ENCODE results near the gene TCF12.

DNA sequence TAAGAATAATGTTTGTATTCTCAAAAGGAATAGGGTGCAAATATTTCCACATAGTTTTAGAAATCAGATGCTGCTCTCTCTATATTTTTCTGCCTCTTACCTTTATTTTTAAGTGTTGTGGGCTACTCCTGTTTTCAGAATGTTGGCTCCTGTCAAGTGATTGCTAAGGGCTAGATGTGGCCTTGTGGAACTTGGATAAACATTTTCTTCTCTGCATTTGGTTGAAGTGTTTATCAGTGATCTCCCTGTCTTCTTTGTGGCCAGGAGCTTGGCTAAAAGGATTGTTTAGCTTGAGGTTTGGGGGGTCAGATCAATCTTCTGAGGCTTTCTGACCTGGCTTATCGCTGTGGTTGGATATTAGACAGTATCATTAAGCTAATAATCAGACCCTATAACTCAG is 112.6 kb downstream of the TCF12 start:
- TF ChIP-seq TAF1 (IDR thresholded peaks at IDR 0.05; ENCODE audit: low read depth): no peak
- TF ChIP-seq TCF12 (IDR thresholded peaks at IDR 0.05; ENCODE audit: low read depth): no peak
- no peak for TF ChIP-seq CEBPB (IDR thresholded peaks at IDR 0.05)
- no peak for TF ChIP-seq YY1 (IDR thresholded peaks at IDR 0.05; ENCODE audit: low read depth)
- TF ChIP-seq ZBTB7A (IDR thresholded peaks at IDR 0.05; ENCODE audit: low read depth): no peak
- TF ChIP-seq RAD21 (IDR thresholded peaks at IDR 0.05; ENCODE audit: low read depth): no peak
